ENCODE results near the gene MTOR.

The MTOR gene

DNA sequence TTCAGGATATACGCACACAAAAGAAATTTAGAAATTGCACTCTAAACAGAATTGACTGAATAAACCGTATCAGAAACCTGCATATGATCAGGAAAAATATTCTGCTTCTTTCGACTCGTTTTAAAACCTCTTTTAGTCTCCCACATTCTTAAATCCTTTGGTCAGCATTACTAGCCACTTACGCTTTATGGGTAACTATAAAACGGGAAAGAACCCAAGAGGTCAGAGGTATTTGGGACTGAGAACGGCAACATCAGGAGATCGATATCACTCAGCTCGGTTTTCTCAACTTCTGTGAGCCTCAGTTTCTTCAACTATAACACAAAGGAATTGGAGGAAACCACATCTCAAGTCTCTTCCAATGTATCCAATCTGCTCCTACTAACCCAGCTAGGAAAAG lies 109.6 kb downstream of the MTOR start:
- peaks cover 56% of the 10 kb centered on the region for H3K36me3 Mint-ChIP-seq (ENCODE audit: low read depth)
- H3K4me3 Mint-ChIP-seq, result no peak overlapping the region
- H3K9me3 Mint-ChIP-seq, result no peaks in the 10 kb centered on the region
- TF ChIP-seq, protein P1, sequence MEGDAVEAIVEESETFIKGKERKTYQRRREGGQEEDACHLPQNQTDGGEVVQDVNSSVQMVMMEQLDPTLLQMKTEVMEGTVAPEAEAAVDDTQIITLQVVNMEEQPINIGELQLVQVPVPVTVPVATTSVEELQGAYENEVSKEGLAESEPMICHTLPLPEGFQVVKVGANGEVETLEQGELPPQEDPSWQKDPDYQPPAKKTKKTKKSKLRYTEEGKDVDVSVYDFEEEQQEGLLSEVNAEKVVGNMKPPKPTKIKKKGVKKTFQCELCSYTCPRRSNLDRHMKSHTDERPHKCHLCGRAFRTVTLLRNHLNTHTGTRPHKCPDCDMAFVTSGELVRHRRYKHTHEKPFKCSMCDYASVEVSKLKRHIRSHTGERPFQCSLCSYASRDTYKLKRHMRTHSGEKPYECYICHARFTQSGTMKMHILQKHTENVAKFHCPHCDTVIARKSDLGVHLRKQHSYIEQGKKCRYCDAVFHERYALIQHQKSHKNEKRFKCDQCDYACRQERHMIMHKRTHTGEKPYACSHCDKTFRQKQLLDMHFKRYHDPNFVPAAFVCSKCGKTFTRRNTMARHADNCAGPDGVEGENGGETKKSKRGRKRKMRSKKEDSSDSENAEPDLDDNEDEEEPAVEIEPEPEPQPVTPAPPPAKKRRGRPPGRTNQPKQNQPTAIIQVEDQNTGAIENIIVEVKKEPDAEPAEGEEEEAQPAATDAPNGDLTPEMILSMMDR (IDR thresholded peaks at IDR 0.05; ENCODE audit: unreplicated experiment in 3 of 3), result no peak
- no peaks in the 10 kb centered on the region for H3K27me3 Mint-ChIP-seq (ENCODE audit: low read depth)
- peak overlapping the region; percentile 93 to 97 (median 96) for H3K27ac Mint-ChIP-seq
- H3K4me1 Mint-ChIP-seq, result peaks cover 61% of the 10 kb centered on the region

DNA sequence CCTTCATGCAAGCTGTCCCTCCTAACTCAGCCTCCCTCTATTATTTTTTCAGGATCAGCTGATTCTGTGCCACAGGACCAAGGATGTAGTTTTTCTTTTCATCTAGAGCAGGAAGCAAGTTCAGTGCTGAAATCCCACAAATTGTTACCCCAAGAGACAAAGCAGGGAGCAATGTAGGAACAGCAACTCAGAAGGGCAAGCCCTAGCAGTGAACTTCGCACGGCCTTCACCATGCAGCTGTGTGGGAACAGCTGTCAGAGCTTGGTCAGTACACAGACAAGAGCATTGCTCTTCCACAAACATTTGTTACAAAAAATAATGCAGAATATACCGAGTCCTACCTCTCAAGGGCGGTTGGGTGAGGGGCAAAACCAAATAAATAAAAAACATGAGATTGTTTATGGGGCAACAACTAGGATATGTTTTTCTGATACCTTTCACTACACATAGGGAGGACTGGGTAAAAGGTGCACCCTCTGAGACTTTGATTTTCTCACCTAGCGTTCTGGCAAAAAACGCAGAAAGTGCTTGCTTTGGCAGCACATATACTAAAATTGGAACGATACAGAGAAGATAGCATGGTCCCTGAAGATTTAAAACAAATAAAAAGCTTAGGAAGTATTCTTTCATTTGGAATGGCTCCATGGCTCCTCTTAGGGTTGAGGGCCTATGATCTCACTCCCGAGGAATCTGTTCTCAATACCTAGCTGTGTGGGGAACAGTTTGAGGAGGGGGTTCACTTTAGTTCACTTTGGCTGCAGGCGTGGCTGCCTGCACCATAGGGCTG lies 110.3 kb downstream of the MTOR start:
- Mint-ChIP-seq H3K36me3 (ENCODE audit: low read depth) (peaks cover 54% of the 10 kb centered on the region), H3K27me3 (ENCODE audit: low read depth) (no peaks in the 10 kb centered on the region), H3K9me3 (no peaks in the 10 kb centered on the region), H3K4me3 (peak overlapping the region in 2 of 3 experiments; percentile 38 to 53), H3K27ac (peak overlapping the region; percentile 93 to 97 (median 96)), H3K4me1 (peaks cover 61% of the 10 kb centered on the region)
- TF ChIP-seq, protein P1 (IDR thresholded peaks at IDR 0.05; ENCODE audit: unreplicated experiment in 3 of 3), result no peak

DNA sequence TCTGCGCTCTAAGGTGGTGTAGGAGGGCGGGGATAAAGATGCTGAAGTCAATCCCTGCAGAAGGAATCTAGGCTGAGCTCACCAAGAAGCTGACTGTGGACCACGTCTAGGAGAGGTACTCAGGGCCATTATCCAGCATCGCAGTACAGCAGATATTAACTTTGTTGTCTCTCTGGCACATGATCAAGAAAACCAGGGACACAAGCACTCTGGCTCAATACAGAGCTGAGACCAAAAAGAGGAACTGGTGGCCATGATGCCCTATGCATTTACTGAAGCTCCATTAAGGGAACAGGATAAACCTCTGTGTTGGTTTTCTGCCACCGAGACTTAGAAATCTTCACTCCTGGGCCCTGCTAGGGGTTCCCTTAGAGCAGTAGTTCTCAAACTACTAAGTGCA lies 111.2 kb downstream of the MTOR start:
- H3K4me1 Mint-ChIP-seq, result peaks cover 54% of the 10 kb centered on the region
- peak overlapping the region in 2 of 3 experiments; percentile 2 to 25 for H3K4me3 Mint-ChIP-seq
- H3K36me3 Mint-ChIP-seq (ENCODE audit: low read depth), result peaks cover 52% of the 10 kb centered on the region
- H3K27me3 Mint-ChIP-seq (ENCODE audit: low read depth), result no peaks in the 10 kb centered on the region
- no peaks in the 10 kb centered on the region for H3K9me3 Mint-ChIP-seq
- peak overlapping the region; percentile 93 to 97 (median 96) for H3K27ac Mint-ChIP-seq
- TF ChIP-seq, protein P1 (IDR thresholded peaks at IDR 0.05; ENCODE audit: unreplicated experiment in 3 of 3), result no peak

DNA sequence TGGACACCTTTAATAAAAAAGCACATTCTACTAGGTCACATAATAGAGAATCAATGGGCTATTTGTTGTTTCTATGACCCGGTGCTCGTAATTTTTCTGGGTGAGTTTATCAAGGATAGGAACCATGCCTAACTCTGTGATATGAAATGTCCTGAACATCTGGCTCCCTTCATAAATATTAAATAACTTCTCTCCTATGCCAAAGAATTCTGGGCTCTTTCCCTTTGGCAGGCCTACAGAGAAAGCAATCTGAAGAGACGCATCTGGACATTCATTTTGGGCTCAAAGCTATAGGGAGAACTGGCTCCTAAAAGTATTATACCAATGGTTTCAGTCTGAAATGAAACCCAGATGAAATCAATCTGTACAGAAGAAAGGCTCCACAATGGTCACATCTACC lies 112.0 kb downstream of the MTOR start:
- H3K36me3 Mint-ChIP-seq (ENCODE audit: low read depth), result peaks cover 56% of the 10 kb centered on the region
- TF ChIP-seq, protein P1 (IDR thresholded peaks at IDR 0.05; ENCODE audit: unreplicated experiment in 3 of 3), result no peak

DNA sequence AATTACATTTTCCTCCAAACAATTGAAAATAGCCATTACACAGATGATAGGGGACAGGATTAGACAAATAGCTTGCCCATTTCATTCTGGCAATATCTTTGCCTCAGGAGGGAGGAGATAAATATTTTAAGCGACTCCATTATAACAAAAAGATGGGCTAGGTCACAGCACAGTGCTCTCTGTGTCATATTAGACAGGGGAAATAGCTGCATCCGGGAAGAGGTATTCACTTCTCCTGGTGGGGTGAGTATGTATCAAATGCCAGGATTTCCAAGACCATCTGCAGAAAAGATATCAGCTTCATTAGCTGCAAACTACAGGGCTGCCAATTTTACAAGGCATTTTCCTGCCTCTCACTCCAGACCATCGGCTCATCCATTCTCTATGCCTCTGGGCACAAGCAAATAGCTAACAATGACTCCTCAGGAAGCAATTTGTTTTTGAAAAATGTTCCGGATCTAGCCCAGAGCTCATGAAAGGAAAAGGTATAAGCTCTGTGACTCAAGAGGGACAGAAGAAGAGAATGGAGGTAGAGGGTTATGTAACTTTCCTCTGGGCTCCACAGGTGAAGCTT lies 115.1 kb downstream of the MTOR start:
- Mint-ChIP-seq H3K27me3 (ENCODE audit: low read depth) (no peaks in the 10 kb centered on the region), H3K27ac (peak overlapping the region in 1 of 3 experiments; percentile 63), H3K4me3 (no peak overlapping the region), H3K4me1 (peaks cover 43% of the 10 kb centered on the region), H3K9me3 (no peaks in the 10 kb centered on the region), H3K36me3 (ENCODE audit: low read depth) (peaks cover 65% of the 10 kb centered on the region)
- TF ChIP-seq, protein P1 (IDR thresholded peaks at IDR 0.05; ENCODE audit: unreplicated experiment in 3 of 3), result no peak

More for the DNA sequence above, 112.0 kb downstream of the MTOR start:
- H3K4me3 Mint-ChIP-seq, result peak overlapping the region in 1 of 3 experiments; percentile 17
- peaks cover 54% of the 10 kb centered on the region for H3K4me1 Mint-ChIP-seq
- H3K27me3 Mint-ChIP-seq (ENCODE audit: low read depth), result no peaks in the 10 kb centered on the region
- no peaks in the 10 kb centered on the region for H3K9me3 Mint-ChIP-seq
- H3K27ac Mint-ChIP-seq, result peak overlapping the region; percentile 93 to 97 (median 96)

Measured in nephron (organoid).